ENCODE measurements around the gene ANKRD36. TPM values are rescaled to one million over a fixed set of nuclear protein-coding genes. Genes with fewer than 3 reads are reported as not detected.
A peak's percentile ranks its signal among the peaks of the same experiment; 100 is the strongest.
"Not testable (repeated sequence)": the region's sequence is repeated elsewhere in the genome, so short reads cannot be mapped to it uniquely, and the experiment has no call there.

Gene ANKRD36
- total and polyA plus RNA-seq, 7 donors, result 0.24 to 4.6 (median 1.6) TPM

- H3K4me1 ChIP-seq; H3K4me3 ChIP-seq; H3K27ac ChIP-seq; intact Hi-C loops (cut with DNase I); H3K36me3 ChIP-seq (ENCODE audit: insufficient read depth in 1 of 2, low read depth in 1 of 2); H3K27me3 ChIP-seq (ENCODE audit: insufficient read depth in 3 of 3, low read length in 2 of 3); DNase-seq; H3K9me3 ChIP-seq; ATAC-seq: not testable (repeated sequence)
- WGBS, 3 donors, result 85 to 88% (median 87%) methylated on average over 9 of the region's 9 CpGs
Observed at GRCh38 chr2:97111246-97111645, 1.7 kb upstream of the ANKRD36 start.

- DNase-seq (peak; percentile 47 to 67), ATAC-seq (peak; percentile 91 to 93 (median 92))
- H3K4me1 ChIP-seq; intact Hi-C loops (cut with DNase I); H3K9me3 ChIP-seq; H3K36me3 ChIP-seq (ENCODE audit: insufficient read depth in 1 of 2, low read depth in 1 of 2); H3K27me3 ChIP-seq (ENCODE audit: insufficient read depth in 3 of 3, low read length in 2 of 3): not testable (repeated sequence)
- Histone ChIP-seq H3K27ac (peak overlapping the region; percentile 85), H3K4me3 (peak overlapping the region; percentile 81)
- WGBS, 3 donors, result 0 to 1% (median 0%) methylated on average over 28 to 38 of the region's 44 CpGs
Observed at GRCh38 chr2:97112320-97113049, 468 bp upstream of the ANKRD36 start.

DNA sequence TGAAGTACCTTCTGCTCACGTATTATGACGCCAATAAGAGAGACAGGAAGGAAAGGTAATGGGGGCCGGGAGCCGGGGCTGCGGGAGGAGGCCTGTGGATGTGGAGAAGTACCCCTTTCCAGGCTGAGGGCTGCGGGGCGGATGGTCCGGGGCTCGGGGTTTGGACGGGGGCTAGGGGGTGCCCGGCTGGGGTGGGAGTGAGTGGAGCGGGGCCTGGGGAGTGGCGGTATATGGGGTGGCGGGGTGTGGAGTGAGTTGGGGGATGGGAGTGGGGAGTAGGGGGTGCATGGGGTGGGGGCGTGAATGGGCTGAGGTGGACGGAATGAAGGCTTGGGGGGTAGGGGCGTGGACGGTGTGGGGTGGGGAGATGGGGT lies 916 bp downstream of the ANKRD36 start:
- DNase-seq; H3K9me3 ChIP-seq; H3K36me3 ChIP-seq (ENCODE audit: insufficient read depth in 1 of 2, low read depth in 1 of 2); intact Hi-C loops (cut with DNase I); H3K4me1 ChIP-seq; H3K27me3 ChIP-seq (ENCODE audit: insufficient read depth in 3 of 3, low read length in 2 of 3): not testable (repeated sequence)
- ATAC-seq, result peak; percentile 14 to 28 (median 21)
- peak overlapping the region; percentile 81 for H3K4me3 ChIP-seq
- WGBS, 3 donors, result 0% methylated on average over 8 to 16 of the region's 18 CpGs
- H3K27ac ChIP-seq, result peak overlapping the region; percentile 85

- ATAC-seq; DNase-seq; H3K4me1 ChIP-seq; H3K4me3 ChIP-seq; H3K36me3 ChIP-seq (ENCODE audit: insufficient read depth in 1 of 2, low read depth in 1 of 2); H3K27ac ChIP-seq; H3K9me3 ChIP-seq; intact Hi-C loops (cut with DNase I); H3K27me3 ChIP-seq (ENCODE audit: insufficient read depth in 3 of 3, low read length in 2 of 3): not testable (repeated sequence)
- 95 to 98% (median 97%) methylated on average over 2 of the region's 2 CpGs for WGBS, 3 donors
Observed at GRCh38 chr2:97129090-97129489, 16.1 kb downstream of the ANKRD36 start.

- Histone ChIP-seq H3K27ac (peak overlapping the region; percentile 69), H3K4me1 (peaks cover 16% of the 10 kb centered on the region)
- H3K9me3 ChIP-seq; ATAC-seq; DNase-seq; H3K4me3 ChIP-seq; intact Hi-C loops (cut with DNase I); H3K27me3 ChIP-seq (ENCODE audit: insufficient read depth in 3 of 3, low read length in 2 of 3); H3K36me3 ChIP-seq (ENCODE audit: insufficient read depth in 1 of 2, low read depth in 1 of 2): not testable (repeated sequence)
- WGBS, 3 donors, result 37 to 42% (median 40%) methylated on average over 3 of the region's 3 CpGs
Observed at GRCh38 chr2:97144016-97144415, 31.1 kb downstream of the ANKRD36 start.

DNA sequence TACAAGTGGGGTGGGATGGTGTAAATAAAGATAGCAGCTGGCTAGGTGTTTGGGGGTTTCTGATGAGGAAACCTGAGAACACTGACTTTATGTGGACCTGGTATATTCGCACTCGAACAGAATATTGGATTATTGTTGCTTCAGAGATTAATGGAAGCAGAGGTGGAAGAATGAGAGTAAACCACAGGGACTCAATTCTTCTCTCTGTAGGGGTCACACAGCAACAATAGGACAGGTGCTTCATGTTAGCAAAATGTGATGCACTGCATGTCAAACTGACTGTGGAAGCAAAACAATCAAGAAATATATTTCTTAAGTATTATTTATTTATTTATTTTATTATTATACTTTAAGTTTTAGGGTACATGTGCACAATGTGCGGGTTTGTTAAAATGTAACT lies 53.6 kb downstream of the ANKRD36 start:
- peaks cover 0 to 30% of the 10 kb centered on the region in 2 donors for H3K36me3 ChIP-seq (ENCODE audit: insufficient read depth in 1 of 2, low read depth in 1 of 2)
- H3K9me3 ChIP-seq; H3K27me3 ChIP-seq (ENCODE audit: insufficient read depth in 3 of 3, low read length in 2 of 3); H3K27ac ChIP-seq; H3K4me3 ChIP-seq; DNase-seq; H3K4me1 ChIP-seq; ATAC-seq; intact Hi-C loops (cut with DNase I): not testable (repeated sequence)
- 85 to 90% (median 86%) methylated on average over 1 of the region's 3 CpGs for WGBS, 3 donors

GRCh38 chr2:97167938-97168337 lies 55.0 kb downstream of the ANKRD36 start:
- 79 to 86% (median 80%) methylated on average over 4 of the region's 4 CpGs for WGBS, 3 donors
- intact Hi-C loops (cut with DNase I); H3K27me3 ChIP-seq (ENCODE audit: insufficient read depth in 3 of 3, low read length in 2 of 3); DNase-seq; H3K9me3 ChIP-seq; H3K27ac ChIP-seq; H3K4me3 ChIP-seq; H3K4me1 ChIP-seq: not testable (repeated sequence)
- peaks cover 0 to 30% of the 10 kb centered on the region in 2 donors for H3K36me3 ChIP-seq (ENCODE audit: insufficient read depth in 1 of 2, low read depth in 1 of 2)
- ATAC-seq, result peak in 1 of 4 donors; percentile 17

DNA sequence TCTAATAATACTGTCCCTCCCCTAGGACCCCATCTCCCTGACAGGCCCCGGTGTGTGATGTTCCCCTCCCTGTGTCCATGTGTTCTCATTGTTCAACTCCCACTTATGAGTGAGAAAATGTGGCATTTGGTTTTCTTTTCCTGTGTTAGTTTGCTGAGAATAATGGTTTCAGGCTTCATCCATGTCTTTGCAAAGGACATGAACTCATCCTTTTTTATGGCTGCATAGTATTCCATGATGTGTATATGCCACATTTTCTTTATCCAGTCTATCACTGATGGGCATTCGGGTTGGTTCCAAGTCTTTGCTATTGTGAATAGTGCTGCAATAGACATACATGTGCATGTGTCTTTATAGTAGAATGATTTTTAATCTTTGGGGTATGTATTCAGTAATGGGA lies 55.6 kb downstream of the ANKRD36 start:
- H3K9me3 ChIP-seq; H3K27me3 ChIP-seq (ENCODE audit: insufficient read depth in 3 of 3, low read length in 2 of 3); DNase-seq; H3K4me3 ChIP-seq; ATAC-seq; H3K27ac ChIP-seq; intact Hi-C loops (cut with DNase I); H3K4me1 ChIP-seq: not testable (repeated sequence)
- WGBS, 3 donors, result 80 to 87% (median 84%) methylated on average over 2 of the region's 2 CpGs
- H3K36me3 ChIP-seq (ENCODE audit: insufficient read depth in 1 of 2, low read depth in 1 of 2), result peaks cover 0 to 26% of the 10 kb centered on the region in 2 donors

- DNase-seq; ATAC-seq; intact Hi-C loops (cut with DNase I); H3K27me3 ChIP-seq (ENCODE audit: insufficient read depth in 3 of 3, low read length in 2 of 3); H3K9me3 ChIP-seq; H3K4me1 ChIP-seq; H3K27ac ChIP-seq; H3K4me3 ChIP-seq: not testable (repeated sequence)
- 73 to 86% (median 79%) methylated on average over 1 of the region's 1 CpG for WGBS, 3 donors
- peaks cover 0 to 51% of the 10 kb centered on the region in 2 donors for H3K36me3 ChIP-seq (ENCODE audit: insufficient read depth in 1 of 2, low read depth in 1 of 2)
Observed at GRCh38 chr2:97180391-97180790, 67.4 kb downstream of the ANKRD36 start.

DNA sequence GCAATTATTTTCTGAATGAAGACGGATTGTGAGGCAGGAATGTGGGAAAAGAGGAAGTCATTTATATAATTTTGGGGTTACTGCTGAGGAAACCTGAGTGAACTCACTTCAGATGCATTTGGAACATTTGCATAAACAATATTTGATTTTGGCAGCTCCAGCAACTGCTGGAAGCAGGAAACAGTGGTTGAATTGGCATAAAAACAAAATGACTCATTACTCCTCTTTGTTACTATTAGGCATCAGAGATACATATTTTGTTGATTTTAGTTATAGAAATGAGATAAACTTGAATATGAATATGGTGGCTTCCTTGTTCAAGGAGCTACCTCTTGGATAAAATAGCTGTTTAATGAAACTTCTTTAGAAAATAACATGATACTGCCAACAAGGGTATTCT lies 82.4 kb downstream of the ANKRD36 start:
- DNase-seq; H3K4me1 ChIP-seq; H3K27ac ChIP-seq; H3K4me3 ChIP-seq; H3K27me3 ChIP-seq (ENCODE audit: insufficient read depth in 3 of 3, low read length in 2 of 3); ATAC-seq; H3K9me3 ChIP-seq; intact Hi-C loops (cut with DNase I): not testable (repeated sequence)
- H3K36me3 ChIP-seq (ENCODE audit: insufficient read depth in 1 of 2, low read depth in 1 of 2), result peaks cover 2 to 86% of the 10 kb centered on the region in 2 donors
- WGBS, 3 donors, result no CpG with 5 or more reads among the region's 1 CpG

- ATAC-seq; H3K4me3 ChIP-seq; DNase-seq; H3K9me3 ChIP-seq; H3K4me1 ChIP-seq; H3K27ac ChIP-seq; H3K27me3 ChIP-seq (ENCODE audit: insufficient read depth in 3 of 3, low read length in 2 of 3); intact Hi-C loops (cut with DNase I): not testable (repeated sequence)
- WGBS, 3 donors, result 93 to 100% (median 97%) methylated on average over 1 of the region's 1 CpG
- peaks cover 2 to 86% of the 10 kb centered on the region in 2 donors for H3K36me3 ChIP-seq (ENCODE audit: insufficient read depth in 1 of 2, low read depth in 1 of 2)
Observed at GRCh38 chr2:97197251-97197650, 84.3 kb downstream of the ANKRD36 start.
